PC-3 (cell line): ENCODE measurements around the gene MGAT4A.

Experiments
- EZH2 ChIP-seq: fragments of 300-600 bp; sonication (generic); IDR thresholded peaks from one replicate; pipeline ENCODE4 v1.6.1; 2017; ENCODE audit warnings: antibody characterized with exemption, mild to moderate bottlenecking, low read length; ENCODE audit not compliant: unreplicated experiment
- TF ChIP-seq, protein P1 (sequence below): fragments of 300-600 bp; sonication (generic); conservative IDR thresholded peaks from 2 replicates; pipeline ENCODE4 v1.5.1; 2017; ENCODE audit warnings: antibody characterized with exemption, low read depth, mild to moderate bottlenecking, low read length

DNA sequence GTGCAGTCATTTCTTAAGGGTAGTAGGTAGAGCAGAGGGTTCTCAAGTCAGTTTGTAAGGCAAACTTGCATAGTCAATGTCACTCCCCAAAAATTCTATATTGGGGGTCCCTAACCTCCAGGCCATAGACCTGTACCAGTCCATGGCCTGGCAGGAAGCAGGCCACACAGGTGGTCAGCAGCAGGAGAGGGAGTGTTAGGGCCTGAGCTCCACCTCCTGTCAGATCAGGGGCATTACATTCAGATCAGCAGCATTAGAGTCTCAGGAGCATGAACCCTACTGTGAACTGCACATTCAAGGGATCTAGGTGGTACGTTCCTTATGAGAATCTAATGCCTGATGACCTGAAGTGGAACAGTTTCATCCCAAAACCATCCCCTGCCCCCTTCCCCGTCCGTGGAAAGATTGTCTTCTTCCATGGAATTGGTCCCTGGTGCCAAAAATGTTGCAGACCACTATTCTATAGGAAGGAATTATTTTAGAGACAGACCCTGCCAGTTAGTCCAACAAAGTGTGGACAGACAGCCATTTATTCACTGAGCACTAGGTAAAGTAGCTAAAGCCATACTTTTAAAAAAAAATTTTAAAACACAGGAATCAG is 129.3 kb downstream of the MGAT4A start:
- TF ChIP-seq, protein P1, sequence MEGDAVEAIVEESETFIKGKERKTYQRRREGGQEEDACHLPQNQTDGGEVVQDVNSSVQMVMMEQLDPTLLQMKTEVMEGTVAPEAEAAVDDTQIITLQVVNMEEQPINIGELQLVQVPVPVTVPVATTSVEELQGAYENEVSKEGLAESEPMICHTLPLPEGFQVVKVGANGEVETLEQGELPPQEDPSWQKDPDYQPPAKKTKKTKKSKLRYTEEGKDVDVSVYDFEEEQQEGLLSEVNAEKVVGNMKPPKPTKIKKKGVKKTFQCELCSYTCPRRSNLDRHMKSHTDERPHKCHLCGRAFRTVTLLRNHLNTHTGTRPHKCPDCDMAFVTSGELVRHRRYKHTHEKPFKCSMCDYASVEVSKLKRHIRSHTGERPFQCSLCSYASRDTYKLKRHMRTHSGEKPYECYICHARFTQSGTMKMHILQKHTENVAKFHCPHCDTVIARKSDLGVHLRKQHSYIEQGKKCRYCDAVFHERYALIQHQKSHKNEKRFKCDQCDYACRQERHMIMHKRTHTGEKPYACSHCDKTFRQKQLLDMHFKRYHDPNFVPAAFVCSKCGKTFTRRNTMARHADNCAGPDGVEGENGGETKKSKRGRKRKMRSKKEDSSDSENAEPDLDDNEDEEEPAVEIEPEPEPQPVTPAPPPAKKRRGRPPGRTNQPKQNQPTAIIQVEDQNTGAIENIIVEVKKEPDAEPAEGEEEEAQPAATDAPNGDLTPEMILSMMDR = peak; percentile 86
- TF ChIP-seq EZH2 = no peak
